ENCODE data around the gene DNAH2.
"Not testable (repeated sequence)": the region's sequence is repeated elsewhere in the genome, so short reads cannot be mapped to it uniquely, and the experiment has no call there.

The DNAH2 gene

GRCh38 chr17:7809086-7809790, 91.7 kb downstream of the DNAH2 start:
- DNase-seq (ENCODE audit: low read depth, low spot score) = no peak
- no peak overlapping the region for H3K9ac ChIP-seq (ENCODE audit: insufficient read length, low read depth)
- no peak overlapping the region for H3K4me3 ChIP-seq (ENCODE audit: insufficient read length, low read depth)

GRCh38 chr17:7809791-7810343, 92.3 kb downstream of the DNAH2 start:
- not testable (repeated sequence) for H3K9me3 ChIP-seq (ENCODE audit: insufficient read depth, low read length); H3K4me3 ChIP-seq (ENCODE audit: insufficient read length, low read depth); H3K9ac ChIP-seq (ENCODE audit: insufficient read length, low read depth); H3K27me3 ChIP-seq (ENCODE audit: insufficient read depth, insufficient read length); H3K4me1 ChIP-seq (ENCODE audit: insufficient read depth, insufficient read length); H3K36me3 ChIP-seq (ENCODE audit: insufficient read depth, insufficient read length, low read length); DNase-seq (ENCODE audit: low read depth, low spot score)

More at GRCh38 chr17:7809086-7809790, 91.7 kb downstream of the DNAH2 start:
- Histone ChIP-seq H3K4me1 (ENCODE audit: insufficient read depth, insufficient read length) (peaks cover 2% of the 10 kb centered on the region), H3K9me3 (ENCODE audit: insufficient read depth, low read length) (no peaks in the 10 kb centered on the region), H3K27me3 (ENCODE audit: insufficient read depth, insufficient read length) (no peaks in the 10 kb centered on the region), H3K36me3 (ENCODE audit: insufficient read depth, insufficient read length, low read length) (no peaks in the 10 kb centered on the region)
- TF ChIP-seq ZNF274 (IDR thresholded peaks at IDR 0.05; ENCODE audit: low read depth, low read length) = no peak
- no peak for TF ChIP-seq SUZ12 (IDR thresholded peaks at IDR 0.05; ENCODE audit: extremely low read depth, insufficient read depth, insufficient read length)
- no peak for TF ChIP-seq YY1 (IDR thresholded peaks at IDR 0.05; ENCODE audit: insufficient read depth, insufficient read length)

GRCh38 chr17:7811251-7811650, 93.7 kb downstream of the DNAH2 start:
- no peaks in the 10 kb centered on the region for H3K27me3 ChIP-seq (ENCODE audit: insufficient read depth, insufficient read length)
- no peak overlapping the region for H3K9ac ChIP-seq (ENCODE audit: insufficient read length, low read depth)
- H3K9me3 ChIP-seq (ENCODE audit: insufficient read depth, low read length) = no peaks in the 10 kb centered on the region
- no peak overlapping the region for H3K4me3 ChIP-seq (ENCODE audit: insufficient read length, low read depth)
- no peaks in the 10 kb centered on the region for H3K36me3 ChIP-seq (ENCODE audit: insufficient read depth, insufficient read length, low read length)
- no peak for DNase-seq (ENCODE audit: low read depth, low spot score)
- TF ChIP-seq ZNF274 (IDR thresholded peaks at IDR 0.05; ENCODE audit: low read depth, low read length) = no peak
- no peak for TF ChIP-seq YY1 (IDR thresholded peaks at IDR 0.05; ENCODE audit: insufficient read depth, insufficient read length)
- no peak for TF ChIP-seq SUZ12 (IDR thresholded peaks at IDR 0.05; ENCODE audit: extremely low read depth, insufficient read depth, insufficient read length)
- peaks cover 2% of the 10 kb centered on the region for H3K4me1 ChIP-seq (ENCODE audit: insufficient read depth, insufficient read length)

GRCh38 chr17:7814969-7815368, 97.4 kb downstream of the DNAH2 start:
- Histone ChIP-seq H3K4me1 (ENCODE audit: insufficient read depth, insufficient read length) (no peaks in the 10 kb centered on the region), H3K27me3 (ENCODE audit: insufficient read depth, insufficient read length) (no peaks in the 10 kb centered on the region), H3K9ac (ENCODE audit: insufficient read length, low read depth) (no peak overlapping the region), H3K36me3 (ENCODE audit: insufficient read depth, insufficient read length, low read length) (no peaks in the 10 kb centered on the region), H3K4me3 (ENCODE audit: insufficient read length, low read depth) (no peak overlapping the region), H3K9me3 (ENCODE audit: insufficient read depth, low read length) (no peaks in the 10 kb centered on the region)
- TF ChIP-seq ZNF274 (IDR thresholded peaks at IDR 0.05; ENCODE audit: low read depth, low read length) (no peak), YY1 (IDR thresholded peaks at IDR 0.05; ENCODE audit: insufficient read depth, insufficient read length) (no peak), SUZ12 (IDR thresholded peaks at IDR 0.05; ENCODE audit: extremely low read depth, insufficient read depth, insufficient read length) (no peak)
- no peak for DNase-seq (ENCODE audit: low read depth, low spot score)

- no peaks in the 10 kb centered on the region for H3K4me1 ChIP-seq (ENCODE audit: insufficient read depth, insufficient read length)
- no peaks in the 10 kb centered on the region for H3K9me3 ChIP-seq (ENCODE audit: insufficient read depth, low read length)
- H3K27me3 ChIP-seq (ENCODE audit: insufficient read depth, insufficient read length) = no peaks in the 10 kb centered on the region
- no peak overlapping the region for H3K4me3 ChIP-seq (ENCODE audit: insufficient read length, low read depth)
- no peak overlapping the region for H3K9ac ChIP-seq (ENCODE audit: insufficient read length, low read depth)
- no peak for DNase-seq (ENCODE audit: low read depth, low spot score)
- H3K36me3 ChIP-seq (ENCODE audit: insufficient read depth, insufficient read length, low read length) = no peaks in the 10 kb centered on the region
- TF ChIP-seq SUZ12 (IDR thresholded peaks at IDR 0.05; ENCODE audit: extremely low read depth, insufficient read depth, insufficient read length) (no peak), ZNF274 (IDR thresholded peaks at IDR 0.05; ENCODE audit: low read depth, low read length) (no peak), YY1 (IDR thresholded peaks at IDR 0.05; ENCODE audit: insufficient read depth, insufficient read length) (no peak)
Observed at GRCh38 chr17:7816926-7817642, 99.5 kb downstream of the DNAH2 start.

- DNase-seq (ENCODE audit: low read depth, low spot score) = no peak
- no peak for TF ChIP-seq ZNF274 (IDR thresholded peaks at IDR 0.05; ENCODE audit: low read depth, low read length)
- Histone ChIP-seq H3K36me3 (ENCODE audit: insufficient read depth, insufficient read length, low read length) (no peaks in the 10 kb centered on the region), H3K27me3 (ENCODE audit: insufficient read depth, insufficient read length) (no peaks in the 10 kb centered on the region), H3K4me3 (ENCODE audit: insufficient read length, low read depth) (no peak overlapping the region), H3K4me1 (ENCODE audit: insufficient read depth, insufficient read length) (no peaks in the 10 kb centered on the region), H3K9me3 (ENCODE audit: insufficient read depth, low read length) (no peaks in the 10 kb centered on the region), H3K9ac (ENCODE audit: insufficient read length, low read depth) (no peak overlapping the region)
Observed at GRCh38 chr17:7817643-7817964, 100.1 kb downstream of the DNAH2 start.

- H3K9ac ChIP-seq (ENCODE audit: insufficient read length, low read depth) = no peak overlapping the region
- DNase-seq (ENCODE audit: low read depth, low spot score) = no peak
- no peaks in the 10 kb centered on the region for H3K4me1 ChIP-seq (ENCODE audit: insufficient read depth, insufficient read length)
- no peaks in the 10 kb centered on the region for H3K27me3 ChIP-seq (ENCODE audit: insufficient read depth, insufficient read length)
- no peak for TF ChIP-seq ZNF274 (IDR thresholded peaks at IDR 0.05; ENCODE audit: low read depth, low read length)
- no peak for TF ChIP-seq YY1 (IDR thresholded peaks at IDR 0.05; ENCODE audit: insufficient read depth, insufficient read length)
- TF ChIP-seq SUZ12 (IDR thresholded peaks at IDR 0.05; ENCODE audit: extremely low read depth, insufficient read depth, insufficient read length) = no peak
- H3K36me3 ChIP-seq (ENCODE audit: insufficient read depth, insufficient read length, low read length) = no peaks in the 10 kb centered on the region
- H3K4me3 ChIP-seq (ENCODE audit: insufficient read length, low read depth) = no peak overlapping the region
- no peaks in the 10 kb centered on the region for H3K9me3 ChIP-seq (ENCODE audit: insufficient read depth, low read length)
Observed at GRCh38 chr17:7818026-7818425, 100.5 kb downstream of the DNAH2 start.

Data from NT2/D1 (cell line).